SK-N-SH (cell line): Measurements from ENCODE around the gene CC2D2A. TPM values are rescaled to one million over a fixed set of nuclear protein-coding genes. Genes with fewer than 3 reads are reported as not detected.

Experiments
- CTCF ChIA-PET: fragments of 300-600, 350-600 bp; formaldehyde crosslinking; extraction: SDS; loops from one replicate; lab custom pipeline; 2021; lab: Yijun Ruan, JAX
- POLR2A ChIA-PET: fragments of 350-600 bp; sonication (Branson Sonifier 250); formaldehyde crosslinking; extraction: SDS; loops from one replicate; lab custom pipeline; 2020; ENCODE audit warnings: antibody characterized with exemption, inconsistent platforms; lab: Yijun Ruan, JAX
- DNase-seq: peaks from one replicate; pipeline ENCODE4 v3.0.0; 2012
- H2AFZ ChIP-seq: fragments of 200-600 bp; sonication (generic); 2 replicates; pipeline ENCODE4 v1.8.1; 2016; ENCODE audit warnings: antibody characterized with exemption, mild to moderate bottlenecking, low read depth
- H3F3A ChIP-seq: fragments of 200-600 bp; sonication (generic); replicated peaks from 2 replicates; pipeline ENCODE3; 2016; ENCODE audit warnings: antibody characterized with exemption, mild to moderate bottlenecking; ENCODE audit not compliant: insufficient read depth
- H3K27ac ChIP-seq, 2 experiments: fragments of 200-500 bp in 1 of 2; fragments of 200-600 bp in 1 of 2; sonication (Bioruptor generic) in 1 of 2; sonication (generic), shearing (Covaris generic) in 1 of 2; 2 replicates each; pipeline versions ENCODE4 v1.5.1 to v1.6.1; 2014 to 2016; ENCODE audit warnings: low read depth in 2 of 2, inconsistent platforms in 1 of 2, low read length in 1 of 2, mild to moderate bottlenecking in 1 of 2, mixed read lengths in 1 of 2
- H3K27me3 ChIP-seq: fragments of 200-600 bp; sonication (generic), shearing (Covaris generic); 2 replicates; pipeline ENCODE4 v1.6.1; 2016; ENCODE audit warnings: mixed run types; ENCODE audit not compliant: insufficient read depth
- H3K36me3 ChIP-seq, 2 experiments: fragments of 200-500 bp in 1 of 2; fragments of 200-600 bp in 1 of 2; sonication (Bioruptor generic) in 1 of 2; sonication (generic) in 1 of 2; replicated peaks in 1 of 2; 2 replicates each; pipeline versions ENCODE3 to v1.5.1; 2014 to 2016; ENCODE audit warnings: low read length in 1 of 2, mild to moderate bottlenecking in 1 of 2; ENCODE audit not compliant: insufficient read depth in 2 of 2, control insufficient read depth in 1 of 2
- H3K4me1 ChIP-seq, 2 experiments: fragments of 200-500 bp in 1 of 2; fragments of 200-600 bp in 1 of 2; sonication (Bioruptor generic) in 1 of 2; sonication (generic), shearing (Covaris generic) in 1 of 2; 2 replicates each; pipeline versions ENCODE4 v1.5.1 to v1.6.1; 2014 to 2016; ENCODE audit warnings: low read depth in 1 of 2, low read length in 1 of 2, mixed run types in 1 of 2; ENCODE audit not compliant: insufficient read depth in 2 of 2, control insufficient read depth in 1 of 2
- H3K4me2 ChIP-seq: fragments of 200-600 bp; sonication (generic), shearing (Covaris generic); 2 replicates; pipeline ENCODE4 v1.6.1; 2017; ENCODE audit warnings: mixed run types
- H3K4me3 ChIP-seq, 2 experiments: fragments of 200-500 bp in 1 of 2; fragments of 200-600 bp in 1 of 2; sonication (Bioruptor generic) in 1 of 2; sonication (generic), shearing (Covaris generic) in 1 of 2; 2 replicates each; pipeline versions ENCODE4 v1.5.1 to v1.8.1; 2014 to 2016; ENCODE audit warnings: low read depth in 2 of 2, inconsistent platforms in 1 of 2, low read length in 1 of 2, mild to moderate bottlenecking in 1 of 2, mixed read lengths in 1 of 2, moderate library complexity in 1 of 2
- H3K79me2 ChIP-seq: fragments of 200-600 bp; sonication (generic); 2 replicates; pipeline ENCODE4 v1.8.1; 2017; ENCODE audit warnings: mild to moderate bottlenecking; ENCODE audit not compliant: insufficient read depth
- H3K9ac ChIP-seq: fragments of 200-600 bp; sonication (generic); 2 replicates; pipeline ENCODE4 v1.6.1; 2017; ENCODE audit warnings: mixed run types
- H3K9me2 ChIP-seq: fragments of 200-600 bp; sonication (generic); 2 replicates; pipeline ENCODE4 v1.6.1; 2017; ENCODE audit warnings: mixed run types
- H3K9me3 ChIP-seq: fragments of 200-600 bp; sonication (generic); 2 replicates; pipeline ENCODE4 v1.6.1; 2017; ENCODE audit warnings: mixed run types, mild to moderate bottlenecking, moderate library complexity
- H4K20me1 ChIP-seq: fragments of 200-600 bp; sonication (generic); 2 replicates; pipeline ENCODE4 v1.6.1; 2017; ENCODE audit warnings: mild to moderate bottlenecking, mixed run types; ENCODE audit not compliant: insufficient read depth
- CHD2 ChIP-seq: fragments of 150-350 bp; IDR thresholded peaks from 2 replicates; pipeline ENCODE4 v1.6.1; 2018; ENCODE audit warnings: low read length; ENCODE audit not compliant: partially characterized antibody
- ELF1 ChIP-seq: IDR thresholded peaks from 2 replicates; pipeline ENCODE4 v1.4.0; 2012
- EP300 ChIP-seq, 2 experiments: IDR thresholded peaks; 2 replicates each; pipeline versions ENCODE4 v1.4.0 to v1.6.1; 2012; ENCODE audit warnings: borderline replicate concordance in 1 of 2, low read depth in 1 of 2, low read length in 1 of 2
- EZH2phosphoT487 ChIP-seq: fragments of 200-600 bp; sonication (generic); IDR thresholded peaks from 2 replicates; pipeline ENCODE4 v1.6.1; 2017; ENCODE audit warnings: low read depth, mixed run types, mild to moderate bottlenecking, antibody characterized with exemption, moderate library complexity, borderline replicate concordance
- FOXJ3 ChIP-seq: sonication (generic); formaldehyde crosslinking; IDR thresholded peaks from 2 replicates; pipeline ENCODE4 v1.5.1; 2020; ENCODE audit warnings: mild to moderate bottlenecking, missing genetic modification reagents
- FOXM1 ChIP-seq: IDR thresholded peaks from 2 replicates; pipeline ENCODE4 v1.4.0; 2012; ENCODE audit warnings: low read depth, mild to moderate bottlenecking
- GABPA ChIP-seq: IDR thresholded peaks from 2 replicates; pipeline ENCODE4 v1.4.0; 2012; ENCODE audit warnings: low read depth, mild to moderate bottlenecking
- GATA2 ChIP-seq: sonication (generic); formaldehyde crosslinking; IDR thresholded peaks from 2 replicates; pipeline ENCODE4 v1.5.0; 2020; ENCODE audit warnings: mild to moderate bottlenecking, missing genetic modification reagents
- JUND ChIP-seq: IDR thresholded peaks from 2 replicates; pipeline ENCODE4 v1.4.0; 2012
- MEF2A ChIP-seq: IDR thresholded peaks from 2 replicates; pipeline ENCODE4 v1.4.0; 2012; ENCODE audit warnings: low read depth, borderline replicate concordance
- MXI1 ChIP-seq: IDR thresholded peaks from 2 replicates; pipeline ENCODE4 v1.6.1; 2012; ENCODE audit warnings: mild to moderate bottlenecking, low read depth, low read length, improper control_type of control experiment
- NFIC ChIP-seq: IDR thresholded peaks from 2 replicates; pipeline ENCODE4 v1.4.0; 2012; ENCODE audit warnings: borderline replicate concordance
- POLR2AphosphoS5 ChIP-seq: IDR thresholded peaks from 2 replicates; pipeline ENCODE4 v1.6.1; 2012; ENCODE audit warnings: low read depth, low read length
- RCOR1 ChIP-seq: fragments of 150-350 bp; IDR thresholded peaks from 2 replicates; pipeline ENCODE4 v1.6.1; 2017; ENCODE audit warnings: antibody characterized with exemption, low read length
- RFX5 ChIP-seq: IDR thresholded peaks from 2 replicates; pipeline ENCODE4 v1.6.1; 2012; ENCODE audit warnings: mild to moderate bottlenecking, improper control_type of control experiment, low read length
- TAF1 ChIP-seq: IDR thresholded peaks from 2 replicates; pipeline ENCODE4 v1.6.1; 2012; ENCODE audit warnings: low read depth, mild to moderate bottlenecking, low read length, moderate library complexity, borderline replicate concordance
- TCF12 ChIP-seq: IDR thresholded peaks from 2 replicates; pipeline ENCODE4 v1.4.0; 2012
- USF1 ChIP-seq: IDR thresholded peaks from 2 replicates; pipeline ENCODE4 v1.4.0; 2012; ENCODE audit warnings: low read depth, borderline replicate concordance
- YY1 ChIP-seq: IDR thresholded peaks from 2 replicates; pipeline ENCODE4 v1.4.0; 2012; ENCODE audit warnings: low read depth, mild to moderate bottlenecking
- ZBTB33 ChIP-seq: IDR thresholded peaks from 2 replicates; pipeline ENCODE4 v1.4.0; 2012; ENCODE audit warnings: low read depth, borderline replicate concordance
- WGBS: methylation state at CpG from one replicate; pipeline ENCODE4 v1.1.6; 2017; ENCODE audit warnings: low lambda C conversion rate; 5-methylcytosine and 5-hydroxymethylcytosine counted together
- polyA plus RNA-seq, 3 experiments: library from polyadenylated mRNA; depleted of rRNA; stranded (reverse); fragments of >200 nt; gene quantifications; 2 replicates each; pipeline ENCODE4 v1.2.3, GENCODE V29; 2012

The CC2D2A gene
- polyA plus RNA-seq, 1 of the 3 experiments (the other 2 are of a cell fraction) = 17.8 TPM

- Histone ChIP-seq H3K9ac (no peak overlapping the region), H3F3A (no peaks in the 10 kb centered on the region), H3K27me3 (no peaks in the 10 kb centered on the region), H3K4me2 (no peak overlapping the region), H3K27ac (no peak overlapping the region), H3K36me3 (peaks cover 0 to 34% of the 10 kb centered on the region in 2 experiments), H2AFZ (no peak overlapping the region), H3K9me3 (0 out of 2 replicates have a peak, but pooled peaks cover 8% of the 10 kb centered on the region), H3K9me2 (no peaks in the 10 kb centered on the region), H3K4me1 (no peaks in the 10 kb centered on the region), H4K20me1 (no peaks in the 10 kb centered on the region), H3K79me2 (no peaks in the 10 kb centered on the region), H3K4me3 (no peak overlapping the region)
- no peak for TF ChIP-seq MXI1
- TF ChIP-seq USF1 = no peak
- no peak for TF ChIP-seq FOXM1
- no peak for TF ChIP-seq TAF1
- no peak for TF ChIP-seq EZH2phosphoT487
- TF ChIP-seq RCOR1 = no peak
- no peak for TF ChIP-seq ELF1
- TF ChIP-seq GABPA = no peak
- no peak for TF ChIP-seq JUND
- no peak for TF ChIP-seq NFIC
- TF ChIP-seq EP300 (IDR thresholded peaks at IDR 0.05; ENCODE audit: borderline replicate concordance in 1 of 2, low read depth in 1 of 2, low read length in 1 of 2) = no peak
- TF ChIP-seq FOXJ3 (CRISPR knock-in tag) = no peak
- TF ChIP-seq CHD2 = no peak
- no peak for TF ChIP-seq ZBTB33
- TF ChIP-seq YY1 = no peak
- TF ChIP-seq MEF2A = no peak
- TF ChIP-seq TCF12 = no peak
- POLR2A ChIA-PET = no interaction called here
- 88% methylated on average over 2 of the region's 2 CpGs for WGBS
- CTCF ChIA-PET = no interaction called here
- no peak for DNase-seq
Measured at GRCh38 chr4:15489551-15489950, 19.9 kb downstream of the CC2D2A start.

- Histone ChIP-seq H3K9me3 (no peaks in the 10 kb centered on the region), H3F3A (no peaks in the 10 kb centered on the region), H2AFZ (no peak overlapping the region), H3K4me2 (no peak overlapping the region), H3K4me3 (no peak overlapping the region), H3K36me3 (peaks cover 0 to 25% of the 10 kb centered on the region in 2 experiments), H3K4me1 (peaks cover 0 to 3% of the 10 kb centered on the region in 2 experiments; a peak in 2 of 4 replicates), H3K79me2 (no peaks in the 10 kb centered on the region), H3K27ac (no peak overlapping the region), H3K9ac (no peak overlapping the region), H3K9me2 (no peaks in the 10 kb centered on the region), H3K27me3 (no peaks in the 10 kb centered on the region), H4K20me1 (no peaks in the 10 kb centered on the region)
- ChIA-PET CTCF (interaction anchor here (1.0 to 1.2 kb wide), 2 partner anchors 9 to 154 kb away, joined by 3 read pairs; no protein-coding TSS in a partner anchor), POLR2A (no interaction called here)
- TF ChIP-seq JUND (no peak), POLR2AphosphoS5 (no peak), MEF2A (no peak), RFX5 (no peak), GATA2 (CRISPR knock-in tag) (no peak), FOXJ3 (CRISPR knock-in tag) (no peak), TCF12 (no peak)
- no peak for DNase-seq
Measured at GRCh38 chr4:15493411-15493810, 23.7 kb downstream of the CC2D2A start.
